Measurements from ENCODE around the gene FHOD3.
"Not testable (repeated sequence)": the region's sequence is repeated elsewhere in the genome, so short reads cannot be mapped to it uniquely, and the experiment has no call there.

The FHOD3 gene

GRCh38 chr18:36551274-36551673 lies 253.8 kb downstream of the FHOD3 start:
- DNase-seq (ENCODE audit: low read depth), result not testable (repeated sequence)

- DNase-seq (ENCODE audit: low read depth), result no peak
These were observed 260.7 kb downstream of the FHOD3 start for GRCh38 chr18:36558234-36558633.

GRCh38 chr18:36559149-36559857 lies 261.8 kb downstream of the FHOD3 start:
- no peak for DNase-seq (ENCODE audit: low read depth)

- no peak for DNase-seq (ENCODE audit: low read depth)
These were observed 262.7 kb downstream of the FHOD3 start for GRCh38 chr18:36560187-36560586.

GRCh38 chr18:36561046-36561445 lies 263.5 kb downstream of the FHOD3 start:
- no peak for DNase-seq (ENCODE audit: low read depth)

GRCh38 chr18:36564841-36565240 lies 267.3 kb downstream of the FHOD3 start:
- no peak for DNase-seq (ENCODE audit: low read depth)

GRCh38 chr18:36567800-36568199 lies 270.3 kb downstream of the FHOD3 start:
- DNase-seq (ENCODE audit: low read depth), result no peak

GRCh38 chr18:36568487-36568886 lies 271.0 kb downstream of the FHOD3 start:
- no peak for DNase-seq (ENCODE audit: low read depth)

- no peak for DNase-seq (ENCODE audit: low read depth)
These were observed 274.8 kb downstream of the FHOD3 start for GRCh38 chr18:36572135-36572856.

- no peak for DNase-seq (ENCODE audit: low read depth)
These were observed 278.8 kb downstream of the FHOD3 start for GRCh38 chr18:36576339-36576738.

GRCh38 chr18:36578871-36579710 lies 281.6 kb downstream of the FHOD3 start:
- DNase-seq (ENCODE audit: low read depth), result no peak

- DNase-seq (ENCODE audit: low read depth), result no peak
These were observed 282.8 kb downstream of the FHOD3 start for GRCh38 chr18:36580266-36580665.

- DNase-seq (ENCODE audit: low read depth), result no peak
These were observed 283.6 kb downstream of the FHOD3 start for GRCh38 chr18:36580874-36581750.

GRCh38 chr18:36582988-36583745 lies 285.7 kb downstream of the FHOD3 start:
- DNase-seq (ENCODE audit: low read depth), result no peak

- DNase-seq (ENCODE audit: low read depth), result no peak
These were observed 292.5 kb downstream of the FHOD3 start for GRCh38 chr18:36589857-36590543.

- no peak for DNase-seq (ENCODE audit: low read depth)
These were observed 293.4 kb downstream of the FHOD3 start for GRCh38 chr18:36590621-36591580.

- DNase-seq (ENCODE audit: low read depth), result no peak
These were observed 294.8 kb downstream of the FHOD3 start for GRCh38 chr18:36592282-36592681.

- DNase-seq (ENCODE audit: low read depth), result no peak
These were observed 295.5 kb downstream of the FHOD3 start for GRCh38 chr18:36593001-36593400.

- DNase-seq (ENCODE audit: low read depth), result no peak
These were observed 296.1 kb downstream of the FHOD3 start for GRCh38 chr18:36593641-36594040.

All from activated T-cell treated with anti-CD3 and anti-CD28 coated beads for 1 hour (primary cell).